HG02798 (cell line): Measurements from ENCODE around the gene TTC9B.

Source experiments
- ATAC-seq: cut with Tn5 transposase; IDR thresholded peaks from one replicate; pipeline ENCODE4 v1.9.1; 2021; ENCODE audit warnings: mild to moderate bottlenecking; ENCODE audit not compliant: unreplicated experiment, poor library complexity

TTC9B gene

DNA sequence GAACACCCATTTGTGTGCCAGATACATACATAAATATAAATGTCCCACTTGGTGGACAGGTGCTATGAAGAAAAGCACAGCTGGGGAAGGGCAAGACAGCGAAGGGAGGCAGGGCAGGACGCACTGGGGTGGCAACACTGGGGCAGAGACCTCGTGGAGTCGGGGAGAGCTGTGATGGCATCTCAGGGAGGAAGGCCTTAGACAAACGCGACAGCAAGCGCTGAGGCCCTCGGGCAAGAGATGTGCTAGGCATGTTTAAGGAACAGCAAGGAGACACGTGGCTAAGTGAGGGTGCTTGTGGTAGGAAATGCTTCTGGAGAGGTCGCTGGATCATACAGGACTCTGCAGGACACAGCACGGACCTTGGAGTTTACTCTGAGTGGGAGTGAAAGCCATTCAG lies 31.6 kb upstream of the TTC9B start:
- no peak for ATAC-seq

DNA sequence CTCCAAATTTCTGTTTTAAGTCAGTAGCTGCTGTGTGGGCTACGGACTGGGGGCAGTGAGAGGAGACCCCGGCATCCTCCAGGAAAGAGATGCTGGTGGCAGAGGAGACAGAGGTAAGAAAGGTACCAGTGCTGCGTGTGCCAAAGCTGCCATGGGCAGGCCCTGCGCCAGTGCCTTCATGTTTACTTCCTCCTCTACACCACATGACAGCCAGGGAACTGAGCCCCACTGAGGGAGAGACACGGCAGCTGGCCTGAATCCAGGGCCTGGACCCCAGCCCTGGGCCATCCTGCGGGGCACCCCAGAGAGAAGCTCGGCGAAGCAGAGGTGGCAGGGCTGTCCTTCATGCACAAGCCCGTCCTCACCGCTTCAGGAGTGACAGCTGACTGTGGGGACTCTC lies 31.0 kb upstream of the TTC9B start:
- ATAC-seq, result no peak

DNA sequence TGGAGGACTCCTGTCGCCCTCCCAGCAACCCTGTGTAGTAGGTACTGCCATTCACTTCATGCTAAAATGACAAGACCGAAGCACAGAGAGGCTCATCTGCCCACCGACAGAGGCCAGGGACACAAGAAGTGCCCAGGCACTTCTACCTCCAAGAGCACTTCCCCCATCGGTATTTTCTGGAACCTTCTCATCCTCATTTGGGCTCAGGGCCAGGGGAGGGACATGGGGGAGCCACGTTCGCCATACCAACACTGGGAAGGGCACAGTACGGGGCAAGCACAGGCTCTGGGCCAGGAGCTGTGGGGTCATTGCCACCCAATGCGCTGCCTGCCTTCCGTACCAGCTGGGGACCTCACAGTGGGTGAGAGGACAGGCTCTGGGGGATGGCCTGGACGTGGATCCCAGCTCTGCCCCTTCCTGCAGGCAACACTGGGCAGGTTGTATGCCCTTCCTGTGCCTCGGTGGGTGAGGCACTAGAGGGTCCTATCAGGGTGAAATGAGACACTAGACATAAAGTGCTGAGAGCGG lies 29.6 kb upstream of the TTC9B start:
- no peak for ATAC-seq

DNA sequence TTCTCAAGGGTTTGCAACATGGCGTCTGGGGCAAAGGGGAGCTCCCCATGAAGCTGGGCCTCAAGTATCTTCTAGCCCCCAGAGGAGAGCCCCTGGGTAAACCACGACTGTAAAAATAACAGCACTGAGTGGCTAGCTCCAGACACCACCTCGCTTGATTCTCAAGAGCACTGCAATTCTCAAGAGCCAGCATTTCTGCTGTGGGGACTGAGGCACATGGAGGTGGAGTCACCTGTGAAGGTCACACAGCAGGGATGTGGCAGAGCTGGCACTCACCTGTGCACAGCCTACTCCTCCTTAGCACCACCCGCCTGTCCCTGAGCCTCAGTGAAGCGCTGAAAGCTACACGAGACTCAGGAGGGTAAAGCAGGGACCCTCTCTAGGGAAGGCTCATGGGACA lies 29.0 kb upstream of the TTC9B start:
- ATAC-seq, result no peak

DNA sequence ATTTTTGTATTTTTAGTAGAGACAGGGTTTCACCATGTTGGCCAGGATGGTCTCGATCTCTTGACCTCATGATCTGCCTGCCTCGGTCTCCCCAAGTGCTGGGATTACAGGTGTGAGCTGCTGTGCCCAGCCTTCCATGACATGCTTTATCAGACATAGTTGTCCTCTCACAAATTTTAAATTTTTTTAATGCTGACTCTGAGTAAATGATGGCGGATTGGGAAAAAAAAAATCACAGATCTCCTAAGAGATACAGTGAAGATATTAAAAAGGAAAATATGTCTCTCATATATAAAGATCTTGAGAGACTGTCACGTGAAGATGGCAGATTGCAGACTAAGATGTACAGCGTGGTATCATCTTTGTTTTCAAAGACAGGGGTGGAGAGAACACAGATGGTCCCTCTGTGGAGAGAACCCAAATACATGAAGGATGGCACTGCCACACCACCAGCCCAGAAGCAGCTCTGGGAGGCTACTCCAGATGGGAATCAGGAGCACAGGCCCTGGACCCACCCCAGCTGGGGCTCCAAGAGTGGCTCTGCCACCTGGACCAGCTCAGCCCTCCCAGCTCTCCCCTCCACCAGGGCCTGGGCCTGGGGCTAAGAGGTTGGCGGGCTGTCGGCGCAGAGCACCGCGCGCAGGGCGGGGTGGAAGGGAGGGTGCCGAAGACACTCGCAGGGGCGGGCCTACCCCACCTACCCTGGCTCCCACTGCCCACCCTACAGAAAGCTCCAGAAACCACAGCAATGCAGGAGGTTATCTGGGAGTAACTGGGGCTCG lies 28.3 kb upstream of the TTC9B start:
- no peak for ATAC-seq

DNA sequence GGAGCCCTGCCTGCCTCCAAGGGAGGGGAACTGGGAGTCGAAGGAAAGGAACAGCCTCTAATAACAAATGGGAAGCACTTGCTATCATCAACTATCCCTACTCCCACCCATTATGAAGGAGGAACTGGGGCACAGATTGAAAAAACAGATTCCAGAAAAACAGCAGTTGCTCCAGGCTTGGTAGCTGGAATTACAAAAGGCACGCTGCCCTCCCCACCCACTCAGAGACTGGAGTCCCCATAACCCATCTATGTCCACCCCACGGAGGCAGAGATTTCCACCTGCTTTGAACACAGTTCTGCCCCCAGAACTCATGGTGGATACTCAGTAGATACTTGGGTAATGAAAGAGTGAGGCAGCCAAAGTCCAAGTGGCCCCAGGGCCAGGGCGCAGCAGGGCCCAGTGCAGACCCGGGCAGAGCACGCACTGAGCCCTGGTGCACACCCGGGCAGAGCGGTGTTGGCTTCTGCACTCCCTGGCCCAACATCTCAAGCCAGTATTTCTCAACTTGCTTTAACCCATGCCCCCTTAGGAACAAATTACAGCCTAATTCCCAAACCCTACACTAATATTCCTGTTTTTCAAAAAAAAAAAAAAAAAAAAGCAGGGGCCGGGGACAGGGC lies 27.4 kb upstream of the TTC9B start:
- ATAC-seq, result no peak

DNA sequence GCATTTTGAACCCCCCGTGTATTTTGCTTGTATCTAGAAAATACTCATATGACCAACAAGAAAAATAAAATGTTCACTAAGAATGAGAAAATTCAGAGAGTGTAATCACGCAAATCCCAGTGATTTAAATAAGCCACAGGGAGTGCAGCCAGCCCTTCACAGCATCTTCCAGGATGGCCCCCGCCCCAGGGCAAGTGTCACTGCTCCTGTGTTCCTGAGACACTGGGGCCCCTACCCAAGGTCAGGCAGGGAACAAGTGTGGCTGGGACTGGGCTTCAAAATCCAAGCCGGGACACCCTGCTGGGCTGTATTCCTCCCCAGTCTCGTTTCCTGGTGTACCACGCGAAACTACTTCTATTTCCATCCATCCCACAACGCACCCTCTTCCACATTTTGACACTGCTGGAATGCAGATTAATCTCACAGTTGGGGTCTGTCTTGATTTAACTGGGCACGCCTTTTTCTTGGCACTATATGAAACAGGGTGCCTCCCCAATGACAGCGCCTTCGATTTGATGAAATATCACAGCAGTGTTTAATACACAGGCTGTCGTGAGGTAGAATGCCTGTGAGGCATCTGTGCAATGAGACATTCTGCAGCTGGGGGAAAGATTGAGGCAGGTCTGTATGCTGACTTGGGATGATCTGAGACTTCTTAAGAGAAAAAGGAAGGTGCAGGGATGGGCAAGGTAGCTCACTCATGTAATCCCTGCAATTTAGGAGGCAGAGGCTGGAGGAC lies 26.6 kb upstream of the TTC9B start:
- no peak for ATAC-seq

DNA sequence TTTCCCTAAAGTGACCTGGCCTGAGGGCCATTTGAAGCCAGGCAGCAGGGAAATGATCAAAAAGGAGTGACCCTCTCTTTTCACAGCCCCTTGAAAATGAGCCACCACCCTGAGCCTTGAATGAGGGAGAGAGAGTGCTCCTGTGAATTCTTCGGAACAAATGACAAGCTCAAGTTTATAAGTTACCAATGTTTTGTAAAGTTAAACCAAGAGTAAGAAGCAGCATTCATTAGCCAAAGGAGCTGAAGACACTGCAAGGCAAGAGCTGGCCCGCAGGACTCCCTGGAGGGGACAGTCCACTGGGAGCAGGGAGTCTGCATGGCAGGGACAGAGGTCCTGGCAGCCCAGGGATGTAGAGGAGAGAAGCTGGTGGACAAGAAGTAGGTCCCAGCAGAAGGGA lies 25.0 kb upstream of the TTC9B start:
- no peak for ATAC-seq

DNA sequence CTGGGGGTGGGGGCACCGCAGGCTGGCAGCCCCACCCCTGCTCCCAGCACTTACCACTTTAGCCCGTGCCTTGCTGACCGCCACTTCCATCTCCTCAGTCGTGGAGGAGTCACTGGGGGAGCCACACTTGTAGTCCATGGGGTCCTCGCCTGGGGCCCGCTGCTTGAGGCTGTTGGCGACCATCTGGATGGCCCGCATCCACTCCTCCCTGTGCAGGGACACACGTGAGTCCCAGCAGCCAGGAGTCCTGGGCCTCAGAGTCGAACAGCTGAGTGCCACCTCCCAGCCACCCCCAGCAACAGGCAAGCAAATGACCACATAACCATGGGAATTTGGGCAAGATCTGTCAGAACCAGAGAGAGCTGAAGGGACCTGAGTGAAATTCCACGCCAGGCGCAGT lies 24.3 kb upstream of the TTC9B start:
- ATAC-seq, result no peak

DNA sequence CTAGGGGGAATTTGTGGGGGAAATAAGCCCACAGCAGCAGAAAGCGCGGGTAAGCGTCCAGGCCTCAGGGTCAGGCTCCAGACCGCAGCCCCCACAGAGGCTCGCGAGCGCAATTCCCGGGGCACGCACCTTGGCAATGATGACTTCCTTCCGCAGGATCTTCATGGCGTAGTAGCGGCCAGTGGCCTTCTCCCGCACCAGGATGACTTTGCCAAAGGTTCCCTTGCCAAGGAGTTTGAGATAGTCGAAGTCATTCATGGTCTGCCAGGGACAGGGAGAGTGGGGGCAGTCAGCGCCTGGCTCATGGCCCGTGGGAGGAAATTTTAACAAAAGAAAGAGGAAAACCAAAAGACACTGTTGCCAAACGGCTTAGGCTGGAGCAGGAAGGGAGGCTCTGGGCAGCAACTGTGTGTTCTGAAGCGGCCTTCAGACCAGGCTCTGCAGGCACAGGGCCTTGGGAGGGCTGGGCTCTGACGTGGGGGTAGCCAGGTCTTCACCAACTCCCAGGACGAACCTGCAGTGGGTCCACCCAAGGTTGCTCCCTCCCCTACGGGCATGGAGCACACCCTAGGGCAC lies 23.7 kb upstream of the TTC9B start:
- no peak for ATAC-seq

DNA sequence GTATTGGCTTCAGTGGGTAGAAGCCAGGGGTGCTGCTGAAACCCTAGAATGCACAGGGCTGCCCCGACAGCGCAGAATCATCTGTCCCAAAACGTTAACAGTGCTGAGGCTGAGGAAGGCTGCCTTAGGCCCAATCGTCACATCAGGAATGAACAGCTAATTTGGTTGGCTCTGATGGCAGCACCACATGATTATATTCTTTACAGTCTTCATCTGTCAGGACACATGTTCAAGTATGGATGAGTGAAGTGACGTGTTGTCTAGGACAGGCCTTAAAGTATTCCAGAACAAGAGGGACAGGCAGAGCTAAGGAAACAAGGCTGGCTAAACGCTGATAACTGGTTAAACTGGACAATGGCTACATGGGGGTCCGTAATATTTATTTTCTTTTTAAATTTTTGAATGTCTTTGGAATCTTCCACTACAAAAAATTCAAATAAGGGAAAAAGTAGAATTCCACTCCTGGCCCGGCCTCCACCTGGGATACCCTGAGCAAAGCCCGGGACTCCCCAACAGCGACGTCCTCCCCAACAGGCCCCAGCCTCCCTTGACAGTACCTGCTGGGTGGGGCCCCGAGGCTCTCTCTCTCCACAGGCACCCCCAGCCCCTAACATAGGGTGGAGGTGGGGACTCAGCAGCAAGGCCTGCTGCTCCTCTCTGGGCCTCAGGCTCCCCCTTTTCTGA lies 23.1 kb upstream of the TTC9B start:
- ATAC-seq, result no peak

DNA sequence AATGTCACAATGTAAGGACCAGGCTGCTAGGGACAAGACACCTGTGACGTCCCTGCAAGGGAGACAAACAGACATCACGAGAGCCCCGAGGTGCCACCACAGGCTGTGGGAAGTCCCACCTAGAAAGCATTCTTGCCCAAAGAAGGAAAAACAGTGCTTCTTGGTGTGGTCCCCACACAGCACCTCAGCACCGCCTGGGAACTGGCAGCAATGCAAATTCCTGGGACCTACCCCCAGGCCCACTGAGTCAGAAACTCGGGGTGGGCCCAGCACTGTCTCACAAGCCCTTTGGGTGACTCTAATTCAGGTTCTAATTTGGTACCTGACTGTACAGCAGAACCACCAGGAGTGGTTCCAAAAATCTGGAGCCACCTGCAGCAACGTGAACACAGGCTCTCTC lies 22.1 kb upstream of the TTC9B start:
- no peak for ATAC-seq

DNA sequence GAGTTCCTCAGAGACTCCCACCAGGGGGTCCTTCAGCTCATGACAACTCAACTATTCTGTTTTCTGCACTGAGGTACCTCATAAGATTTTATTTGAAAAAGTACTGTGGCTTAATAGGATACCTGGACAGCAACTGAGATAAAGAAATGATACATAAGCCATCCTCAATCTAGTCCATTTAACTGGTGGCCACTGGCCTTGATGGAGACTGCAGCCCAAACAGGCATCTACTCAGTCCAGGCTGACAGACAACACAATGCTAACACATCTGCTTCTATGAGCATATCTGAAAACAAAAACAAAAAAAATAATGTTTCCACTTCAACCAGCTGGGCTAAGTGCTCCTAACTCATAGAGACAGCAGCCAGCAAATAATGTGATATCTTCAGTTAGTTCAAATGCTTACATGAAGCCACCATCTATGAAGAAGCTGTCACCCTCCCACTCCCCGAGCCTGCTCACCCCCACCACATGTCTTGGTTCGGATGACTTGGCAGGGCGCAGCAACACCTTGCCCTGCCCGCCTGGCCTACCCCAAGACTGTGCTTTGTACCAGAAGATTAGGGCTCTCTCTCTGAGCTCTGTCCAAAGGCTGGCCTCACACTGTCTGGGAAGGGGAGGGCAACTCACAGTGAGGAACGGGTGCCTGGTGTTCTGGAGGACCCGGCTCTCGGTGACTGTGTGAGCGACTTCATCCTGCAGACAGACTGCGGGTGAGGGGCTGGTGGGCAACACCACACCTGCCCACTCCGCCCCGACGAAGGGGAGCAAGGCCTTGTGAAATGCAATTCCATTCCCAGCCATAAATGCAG lies 21.4 kb upstream of the TTC9B start:
- no peak for ATAC-seq

DNA sequence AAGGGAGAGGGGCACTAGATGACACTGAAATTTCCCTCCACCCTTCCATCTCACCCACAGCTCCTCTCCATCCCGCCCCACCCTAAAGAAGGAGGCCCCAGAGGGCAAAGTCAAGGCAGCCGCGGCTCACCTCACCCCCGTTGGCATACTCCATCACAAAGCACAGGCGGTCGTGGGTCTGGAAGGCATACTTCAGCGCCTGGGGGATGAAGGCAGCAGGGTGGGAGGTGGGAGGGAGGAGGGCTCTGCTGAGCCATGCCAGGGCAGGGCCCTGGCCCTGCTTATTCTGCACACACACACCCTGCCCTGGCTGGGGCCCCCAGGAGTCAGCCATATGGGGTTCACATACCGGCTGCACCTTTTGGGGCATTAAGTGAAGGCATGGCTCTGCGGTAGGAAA lies 20.6 kb upstream of the TTC9B start:
- ATAC-seq, result no peak

DNA sequence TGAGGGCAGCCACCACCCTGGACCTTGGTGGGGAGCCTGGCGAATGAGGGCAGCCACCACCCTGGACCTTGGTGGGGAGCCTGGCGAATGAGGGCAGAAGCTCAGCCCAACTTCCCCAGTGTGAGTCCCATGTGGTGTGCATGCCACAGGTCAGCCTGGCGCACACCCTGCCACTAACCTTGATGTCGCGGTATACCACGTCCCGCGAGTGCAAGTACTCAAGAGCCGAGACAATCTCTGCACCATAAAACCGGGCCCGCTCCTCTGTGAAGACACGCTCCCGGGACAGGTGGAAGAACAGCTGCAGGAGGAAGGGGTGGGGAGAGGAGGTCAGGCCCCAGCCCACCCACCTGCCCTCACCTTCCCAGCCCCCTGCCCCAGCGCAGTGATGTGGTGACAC lies 19.6 kb upstream of the TTC9B start:
- ATAC-seq, result no peak

DNA sequence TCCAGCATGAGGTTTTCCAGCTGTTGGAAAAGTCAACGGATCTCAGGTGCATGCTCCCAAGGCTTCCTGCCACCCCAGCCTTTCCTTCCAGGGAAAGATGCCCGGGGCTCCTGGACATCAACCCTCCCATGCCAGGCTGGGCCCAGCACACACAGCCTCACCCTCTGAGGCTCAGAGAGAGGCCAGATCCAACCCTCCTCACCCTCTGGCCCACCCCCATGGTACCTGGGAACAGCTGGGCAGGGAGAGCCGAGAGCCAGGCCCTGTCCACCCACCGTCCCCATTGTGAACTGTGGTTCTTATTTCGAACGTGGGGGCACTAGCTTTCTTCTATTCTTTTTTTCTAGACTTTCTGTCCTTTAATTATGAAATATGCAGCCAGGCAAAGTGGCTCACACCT lies 18.2 kb upstream of the TTC9B start:
- no peak for ATAC-seq

DNA sequence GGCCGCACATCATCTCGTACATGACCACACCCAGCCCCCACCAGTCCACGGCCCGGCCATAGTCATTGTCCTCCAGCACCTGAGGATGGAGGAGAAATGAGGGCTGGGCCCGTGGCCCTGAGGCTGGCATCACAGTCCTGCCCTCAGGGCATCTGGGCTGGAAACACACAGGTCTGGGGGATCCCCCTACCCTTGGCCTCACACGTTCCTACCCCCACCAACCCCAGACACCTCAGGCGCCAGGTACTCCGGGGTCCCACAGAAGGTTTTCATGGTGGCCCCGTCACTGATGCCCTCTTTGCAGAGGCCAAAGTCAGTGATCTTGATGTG lies 17.8 kb upstream of the TTC9B start:
- no peak for ATAC-seq

DNA sequence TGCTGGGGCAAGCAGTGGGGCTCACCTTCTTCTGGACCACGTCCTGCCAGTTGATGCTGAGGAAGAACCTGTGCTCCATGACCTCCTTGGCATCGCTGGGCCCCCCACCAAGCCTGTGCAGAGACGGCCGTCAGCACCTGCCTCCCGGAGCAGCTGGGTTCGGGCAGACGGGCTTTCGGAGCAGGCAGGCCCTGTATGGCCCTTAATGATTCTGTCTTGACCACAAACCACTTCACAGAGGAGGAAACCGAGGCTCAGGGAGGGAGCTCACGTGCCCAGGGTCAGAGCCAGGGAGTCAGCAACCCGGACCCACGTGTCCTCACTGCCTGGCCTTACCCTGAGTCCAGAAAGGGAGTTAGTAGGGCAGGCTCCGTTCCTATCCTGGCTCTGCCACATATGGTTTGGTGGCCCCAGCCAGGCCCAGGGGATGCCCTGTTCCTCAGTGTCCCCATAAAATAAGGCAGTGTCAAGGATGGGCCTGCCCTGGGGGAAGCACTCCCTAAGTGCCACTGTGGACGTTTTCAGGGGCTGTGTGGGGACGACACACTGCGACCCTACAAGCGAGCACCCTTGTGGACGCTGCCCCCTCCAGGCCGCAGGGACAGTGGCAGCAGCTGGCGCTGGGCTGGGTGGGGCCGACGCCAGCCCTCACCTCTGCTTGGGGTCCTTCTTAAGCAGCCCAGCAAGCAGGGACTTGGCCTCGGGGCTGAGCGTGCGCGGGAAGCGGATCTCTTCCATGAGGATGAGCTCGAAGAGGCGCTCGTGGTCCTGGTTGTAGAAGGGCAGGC lies 17.2 kb upstream of the TTC9B start:
- ATAC-seq, result no peak
